GM18870 (cell line): ENCODE data around the gene LRRC1.
A peak's percentile ranks its signal among the peaks of the same experiment; 100 is the strongest.

ENCODE experiments used
- ATAC-seq: cut with Tn5 transposase; IDR thresholded peaks from one replicate; pipeline ENCODE4 v1.9.1; 2021; ENCODE audit warnings: moderate library complexity; ENCODE audit not compliant: unreplicated experiment

LRRC1 gene

DNA sequence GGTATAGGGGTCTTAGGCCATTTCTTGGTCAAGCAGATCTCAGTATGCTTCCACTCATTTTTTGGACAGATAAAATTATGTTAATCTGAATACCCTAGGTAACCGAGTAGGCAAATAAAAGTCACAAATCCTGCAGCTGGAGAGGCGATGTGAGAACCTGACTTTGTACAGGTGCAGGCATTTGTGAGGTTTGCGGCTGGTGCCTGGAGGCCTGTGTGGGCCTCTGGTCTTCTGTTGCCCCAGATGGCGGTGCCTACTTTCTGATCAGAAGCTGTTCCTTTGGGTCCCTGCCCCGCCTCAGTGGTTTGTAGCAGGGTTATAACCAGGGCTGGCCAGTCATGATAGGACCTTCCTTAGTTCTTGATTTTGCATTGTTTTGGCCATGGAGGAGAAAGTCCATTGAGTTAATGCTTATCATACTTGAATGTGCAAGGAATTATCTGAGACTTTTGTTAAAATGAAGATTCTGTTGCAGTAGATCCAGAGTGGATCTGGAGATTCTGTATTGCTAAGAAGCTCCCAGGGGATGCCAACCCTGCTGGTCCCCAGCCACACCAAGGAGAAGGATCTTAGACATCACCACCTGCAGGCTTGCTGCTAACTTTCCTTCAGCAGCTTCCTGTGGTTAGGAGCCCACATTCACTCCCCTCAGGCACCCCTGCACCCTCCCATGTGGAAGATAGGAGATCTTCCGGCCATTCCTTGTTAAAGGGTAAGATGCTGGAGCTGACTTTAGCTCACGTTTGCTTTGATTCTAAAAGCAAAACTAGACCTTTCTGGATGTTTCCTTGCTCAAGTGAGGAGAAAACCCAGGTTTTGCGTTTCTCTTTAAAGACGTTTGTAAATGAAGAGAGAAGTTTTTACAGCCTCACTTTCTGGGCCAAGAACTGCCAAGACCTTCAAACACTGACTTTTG is 50.7 kb downstream of the LRRC1 start:
- ATAC-seq, result no peak

DNA sequence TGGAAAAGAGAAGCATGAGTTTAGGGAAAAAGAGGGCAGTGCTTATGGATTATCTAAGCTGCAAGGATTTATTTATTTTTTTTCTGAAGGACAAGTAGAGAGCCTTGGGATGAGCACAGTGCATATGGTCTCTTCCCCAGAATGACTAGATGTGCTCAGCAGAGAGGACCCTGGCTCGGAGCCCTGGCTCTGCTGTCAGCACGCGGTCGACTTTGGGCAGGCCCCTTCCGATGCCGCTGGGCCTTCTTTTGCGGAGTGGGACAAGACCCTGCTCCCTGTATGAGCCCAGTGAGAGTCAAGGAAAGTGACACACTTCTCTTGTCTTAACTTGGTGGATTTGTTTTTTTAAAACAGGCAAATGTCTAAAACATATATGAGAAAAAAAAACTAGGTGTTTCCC is 51.4 kb downstream of the LRRC1 start:
- no peak for ATAC-seq

DNA sequence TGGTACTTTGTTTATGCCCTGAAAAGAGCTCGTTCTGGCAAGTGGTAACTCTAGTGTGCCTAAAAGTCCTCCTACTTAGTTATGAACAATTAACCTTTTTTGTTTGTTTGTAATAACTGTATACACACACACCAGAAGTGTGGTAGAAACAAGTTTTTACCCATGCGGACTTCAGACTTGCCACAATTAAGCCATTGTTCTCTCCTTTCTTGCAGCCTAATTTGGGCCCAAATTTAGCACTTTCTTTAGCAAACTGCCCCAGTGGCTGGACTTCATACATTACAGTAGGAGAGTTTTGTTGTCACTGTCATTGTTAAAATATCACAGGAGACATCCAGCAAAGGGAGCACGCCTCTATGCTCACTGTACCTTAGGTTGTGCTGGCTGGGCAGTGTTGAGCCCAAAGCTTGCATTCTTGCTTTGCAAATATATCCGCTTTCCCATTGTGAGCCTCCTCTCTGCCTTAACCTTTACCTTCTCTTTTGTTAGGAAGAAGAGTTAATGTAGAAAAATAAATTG is 53.0 kb downstream of the LRRC1 start:
- ATAC-seq, result no peak

DNA sequence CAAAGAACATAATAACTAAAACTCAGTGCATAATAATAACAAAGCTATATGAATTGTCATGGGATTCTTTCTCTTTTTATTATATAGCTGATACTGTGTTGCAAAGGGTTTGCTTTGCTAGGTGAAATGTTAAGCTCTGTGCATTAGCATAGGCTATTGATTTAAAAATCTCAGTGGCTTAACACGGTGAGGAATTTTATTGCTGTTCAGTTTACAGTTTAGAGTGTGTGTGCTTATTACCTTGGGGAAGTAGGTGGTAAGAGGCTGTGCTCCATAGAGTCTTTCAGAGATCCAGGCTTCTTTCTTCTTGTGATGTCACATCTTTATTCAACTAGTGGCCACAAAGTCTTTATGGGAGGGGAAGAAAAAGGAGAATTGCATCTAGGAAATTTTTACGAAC is 55.7 kb downstream of the LRRC1 start:
- ATAC-seq, result no peak

DNA sequence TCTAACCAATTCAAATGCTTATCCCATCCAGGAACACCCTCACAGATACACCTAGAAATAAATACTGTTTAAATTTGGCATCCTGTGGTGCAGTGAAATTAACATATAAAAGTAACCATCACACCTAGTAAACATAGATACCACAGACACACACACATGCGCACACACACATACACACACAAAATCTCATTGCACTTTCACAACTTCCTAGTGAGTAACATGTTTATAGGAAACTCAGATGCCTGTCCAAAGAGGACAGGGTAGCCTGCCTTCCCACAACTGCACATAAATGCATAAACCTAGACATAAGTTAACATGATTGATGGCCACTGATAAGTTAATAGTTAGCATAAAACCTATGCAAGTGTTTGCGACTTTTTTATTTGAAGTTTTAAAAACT is 56.8 kb downstream of the LRRC1 start:
- ATAC-seq, result no peak

DNA sequence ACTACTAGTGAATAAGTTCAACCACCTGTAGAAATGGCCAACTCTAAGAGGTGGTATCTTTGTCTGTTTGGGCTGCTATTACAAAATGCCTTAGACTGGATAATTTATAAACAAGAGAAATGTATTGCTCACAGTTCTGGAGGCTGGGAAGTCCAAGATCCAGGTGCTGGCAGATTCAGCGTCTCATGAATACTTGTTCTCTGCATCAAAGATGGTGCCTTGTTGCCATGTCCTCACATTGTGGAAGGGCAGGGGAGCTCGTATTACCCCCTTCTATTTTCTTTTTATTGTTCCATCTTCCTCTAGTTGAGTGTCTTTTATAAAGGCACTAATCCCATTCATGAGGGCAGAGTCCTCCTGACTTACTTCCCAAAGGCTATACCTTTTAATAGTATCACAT is 58.0 kb downstream of the LRRC1 start:
- no peak for ATAC-seq

DNA sequence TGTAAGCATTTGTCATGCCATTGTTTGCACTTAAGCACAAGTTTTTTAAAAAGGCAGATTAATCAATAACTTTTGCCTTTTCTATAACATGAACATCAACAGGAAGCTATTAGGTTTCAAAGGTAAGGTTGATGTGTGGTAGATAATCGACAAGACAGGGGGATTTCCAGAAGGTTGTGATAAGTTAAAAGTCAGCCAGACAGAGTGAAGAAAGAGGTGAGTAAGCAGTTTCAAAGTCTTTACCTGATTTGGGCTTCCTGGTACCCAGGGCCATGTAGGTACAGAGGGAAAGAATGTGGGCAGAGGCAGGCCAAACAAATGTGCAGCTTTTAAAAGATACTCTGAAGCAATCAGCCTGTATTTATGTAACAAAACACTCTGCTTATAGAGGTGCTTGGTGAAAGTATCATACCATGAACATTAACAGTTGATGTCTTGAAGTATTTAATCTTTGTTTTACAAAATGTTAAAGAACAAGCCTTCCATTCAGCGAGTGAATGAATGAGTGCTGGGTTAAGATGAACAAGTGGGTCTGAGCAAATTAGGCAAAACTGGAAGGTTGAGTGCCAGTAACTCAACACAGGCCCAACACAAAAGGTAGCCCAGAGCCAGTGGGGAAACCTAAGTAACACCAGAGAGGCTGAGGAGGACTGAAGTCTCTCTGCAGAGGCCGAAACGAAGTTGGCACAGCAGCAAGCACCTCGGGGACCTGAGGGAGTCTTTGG is 60.2 kb downstream of the LRRC1 start:
- ATAC-seq, result peak; percentile 97

DNA sequence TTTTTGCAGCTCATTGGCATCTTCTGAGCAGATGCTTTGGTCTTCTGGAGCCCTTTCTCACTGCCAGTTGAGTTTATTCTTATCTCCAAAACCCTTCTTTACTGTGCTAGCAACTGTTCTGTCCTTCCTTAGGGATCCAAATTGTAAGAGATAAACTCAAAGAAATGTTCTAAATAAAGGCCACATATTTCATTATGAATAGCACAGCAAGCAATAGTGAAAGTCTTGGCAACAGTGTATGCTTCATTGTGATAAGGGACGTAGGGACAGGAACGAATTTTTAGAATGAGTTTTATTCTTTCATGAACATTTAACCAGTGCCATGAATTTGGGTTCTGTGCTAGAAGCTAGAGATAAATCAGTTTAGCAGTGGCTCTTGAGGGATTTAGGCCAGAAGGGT is 61.1 kb downstream of the LRRC1 start:
- no peak for ATAC-seq

DNA sequence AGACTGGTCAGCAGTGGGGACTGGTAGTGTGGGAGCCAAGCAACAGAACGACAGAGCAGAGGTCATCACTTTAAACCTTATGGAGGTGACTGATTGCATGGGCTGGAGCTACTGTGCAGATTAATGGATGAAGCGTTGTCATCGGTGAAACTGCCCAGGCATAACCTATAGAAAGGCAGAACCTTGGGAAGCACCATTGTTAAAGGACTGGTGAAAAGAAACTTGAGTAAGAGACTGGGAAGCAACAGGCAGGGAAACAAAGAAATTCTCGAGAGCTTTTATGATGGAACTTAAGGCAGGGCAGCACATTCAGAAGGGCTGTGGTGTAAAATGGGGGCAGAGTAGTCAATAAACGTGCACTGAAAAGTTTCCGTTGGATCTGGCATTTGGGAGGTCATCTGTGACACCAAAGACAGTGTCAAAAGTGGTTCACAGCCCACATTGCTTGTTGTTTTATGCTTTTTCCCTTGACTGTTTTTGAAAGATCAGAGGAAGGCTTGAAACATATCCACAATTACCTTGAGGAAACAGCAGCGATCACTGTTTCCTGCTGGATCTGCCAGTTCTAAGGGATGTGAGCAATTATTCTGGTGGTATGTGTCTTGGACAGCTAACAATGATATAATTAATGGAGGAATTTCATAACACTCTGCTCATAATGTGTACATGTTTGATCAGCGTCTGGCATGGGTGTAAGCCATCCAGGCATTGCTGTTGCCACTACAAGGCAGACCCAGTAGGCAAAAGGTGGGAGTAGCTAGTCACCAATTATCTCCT is 62.7 kb downstream of the LRRC1 start:
- no peak for ATAC-seq

DNA sequence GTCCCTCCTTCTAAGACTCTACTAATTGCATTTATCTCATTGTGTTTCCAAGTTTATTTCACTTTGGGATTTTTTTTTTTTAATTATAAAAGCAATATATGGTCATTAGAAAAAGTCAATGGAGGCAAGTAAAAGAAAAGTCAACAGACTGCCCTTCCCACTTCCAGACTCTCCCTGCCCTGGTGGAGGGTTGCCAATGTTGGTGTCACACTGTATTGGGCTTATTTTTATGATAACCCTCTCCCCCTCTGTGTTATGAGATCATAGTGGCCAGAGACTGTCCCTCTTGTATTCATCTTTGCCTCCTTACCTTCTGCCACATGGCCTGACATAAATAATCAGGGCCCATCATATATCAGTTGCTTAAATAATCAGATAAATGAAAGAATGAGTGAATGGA is 63.4 kb downstream of the LRRC1 start:
- no peak for ATAC-seq

DNA sequence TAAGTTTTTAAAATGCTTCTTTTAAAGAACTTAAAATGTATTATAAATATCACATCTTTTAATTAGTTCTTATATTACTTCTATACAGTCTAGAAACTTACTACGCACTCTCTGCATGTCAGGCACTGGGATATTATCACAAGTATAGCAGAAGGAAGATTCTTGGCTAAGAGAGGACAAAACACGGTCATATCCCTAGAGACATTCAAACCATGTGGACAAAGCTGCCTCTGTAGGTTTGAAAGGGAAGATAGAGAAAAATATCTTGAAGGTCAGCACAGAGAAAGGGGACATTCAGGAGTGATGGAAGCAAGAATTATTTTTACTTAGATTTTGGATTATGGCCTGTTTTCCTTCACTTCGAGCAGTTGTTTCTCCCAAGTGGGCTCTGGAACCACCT is 64.1 kb downstream of the LRRC1 start:
- no peak for ATAC-seq

DNA sequence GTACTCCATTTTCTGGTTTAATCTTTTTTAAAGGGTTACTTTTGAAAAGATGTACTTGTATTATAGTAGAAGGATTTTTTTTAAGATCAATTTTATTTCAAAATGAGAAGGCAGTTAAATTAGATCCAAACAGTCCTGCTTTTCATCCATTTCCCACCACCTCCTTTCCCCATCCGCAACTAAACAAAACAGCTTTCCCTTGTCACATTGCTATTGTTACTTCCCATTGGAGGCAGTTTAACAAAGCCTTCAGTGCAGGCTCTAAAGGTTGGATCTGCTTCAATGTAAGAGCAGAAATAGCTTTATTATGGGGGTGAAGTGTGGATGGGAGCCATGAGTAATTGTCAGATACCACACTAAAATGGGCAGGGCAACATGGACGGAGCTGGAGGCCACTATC is 65.7 kb downstream of the LRRC1 start:
- no peak for ATAC-seq

DNA sequence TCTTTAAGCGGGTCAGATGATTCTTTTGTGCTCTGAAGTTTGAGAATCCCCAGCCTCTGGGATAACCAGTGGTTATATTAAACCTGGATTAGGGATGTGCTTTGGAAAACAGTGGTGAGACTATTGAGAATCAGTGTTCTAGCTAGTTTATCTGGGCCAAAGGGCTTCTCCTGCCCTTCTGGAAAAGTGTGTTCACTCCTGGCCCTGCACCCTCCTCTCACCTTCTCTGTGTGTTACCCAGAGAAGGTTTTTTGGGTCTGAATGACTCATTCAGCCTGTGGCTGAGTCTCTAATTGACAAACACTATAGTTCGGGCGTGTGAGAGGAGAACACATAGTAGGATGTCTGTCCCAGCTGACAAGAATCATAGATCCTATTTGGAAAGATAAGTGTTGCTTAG is 66.7 kb downstream of the LRRC1 start:
- no peak for ATAC-seq

DNA sequence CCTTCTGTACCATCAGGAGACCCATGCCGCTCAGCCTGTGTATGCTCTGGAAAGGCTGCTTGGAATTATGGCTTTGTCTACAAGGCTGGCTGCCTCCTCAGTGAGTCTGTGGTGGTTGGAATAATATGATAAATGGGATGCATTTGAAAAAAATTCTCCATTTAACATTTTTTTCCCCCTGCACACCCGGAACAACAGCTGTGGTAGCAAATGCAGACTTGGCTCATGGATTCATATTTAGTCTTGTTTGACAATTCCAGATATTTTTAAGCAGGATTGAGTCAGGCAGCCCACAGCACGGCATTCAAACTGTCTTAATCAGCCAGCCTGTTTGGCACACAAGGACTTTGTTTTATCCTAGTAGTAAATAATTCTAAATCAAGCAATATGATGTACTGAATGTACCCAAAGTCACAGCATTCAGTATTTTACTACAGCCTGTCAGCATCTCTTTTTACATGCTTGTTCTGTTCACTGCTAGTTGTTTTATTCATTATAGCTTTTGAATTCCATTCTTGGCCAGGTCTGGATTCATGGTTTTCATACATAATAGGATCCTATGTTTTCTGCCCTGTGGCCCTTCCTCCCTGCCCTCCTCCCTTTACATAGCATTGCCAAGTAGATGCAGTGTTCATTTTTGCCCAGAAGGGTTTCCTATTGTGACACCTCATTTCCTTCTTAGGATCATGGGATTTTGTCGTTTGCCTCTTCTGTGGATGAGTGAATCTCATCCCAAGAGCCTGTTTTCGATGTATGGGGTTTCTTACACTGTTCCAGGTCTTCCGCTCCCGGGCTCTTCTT is 68.1 kb downstream of the LRRC1 start:
- no peak for ATAC-seq

DNA sequence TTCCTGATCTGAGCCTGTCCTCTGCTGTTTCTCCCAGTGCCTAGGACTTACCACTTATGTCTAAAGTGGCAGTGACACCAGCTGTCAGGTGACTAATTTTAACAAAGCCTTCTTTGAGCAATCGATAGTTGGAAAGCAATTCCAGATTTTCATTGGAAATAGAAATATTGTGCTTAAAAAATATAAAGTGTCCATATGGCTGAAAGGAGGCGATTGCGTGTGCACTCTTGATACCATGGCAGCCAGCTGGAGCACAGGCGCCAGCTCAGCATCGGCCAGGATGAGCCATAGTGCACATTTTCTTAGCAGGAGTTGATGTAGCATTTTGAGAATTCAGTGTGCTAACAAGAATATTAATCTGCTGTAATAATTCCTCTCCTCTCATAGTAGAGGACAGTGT is 70.0 kb downstream of the LRRC1 start:
- no peak for ATAC-seq

DNA sequence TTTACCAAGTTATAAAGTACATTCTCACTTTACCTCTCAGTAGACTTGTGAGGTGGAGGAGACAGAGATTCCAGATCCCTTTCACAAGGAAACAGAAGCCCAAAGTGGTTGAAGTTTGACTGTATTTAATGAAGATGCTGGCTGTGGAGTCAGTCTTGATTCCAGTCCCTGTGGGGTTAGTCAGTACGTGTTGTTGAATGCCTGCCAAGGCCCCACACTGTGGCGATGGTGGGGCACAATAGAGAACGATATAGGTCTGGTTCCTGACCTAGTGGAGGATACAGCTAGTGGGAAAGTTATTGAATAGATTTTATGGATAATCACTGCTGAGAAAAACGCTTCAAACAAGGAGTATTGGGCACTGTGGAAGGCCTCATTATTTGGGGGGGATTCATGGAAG is 71.4 kb downstream of the LRRC1 start:
- ATAC-seq, result no peak

DNA sequence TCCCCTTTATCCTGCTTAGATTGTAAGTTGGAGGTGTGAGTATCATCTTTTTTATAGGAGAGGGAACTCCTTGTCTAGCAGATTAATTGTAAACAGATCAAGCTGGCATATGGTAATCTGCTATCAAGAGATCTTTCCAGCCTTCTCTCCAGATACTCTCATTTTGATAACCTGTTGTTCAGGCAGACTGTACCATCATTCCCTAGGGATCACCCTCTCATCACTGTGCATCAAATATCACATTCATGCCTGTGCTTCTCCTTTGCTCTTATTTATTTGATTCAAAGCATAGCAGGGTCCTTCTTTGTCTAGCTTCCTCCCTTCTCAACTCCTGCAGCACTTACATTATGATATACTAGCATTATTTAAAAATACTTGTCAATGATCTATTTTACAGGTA is 73.8 kb downstream of the LRRC1 start:
- ATAC-seq, result no peak

DNA sequence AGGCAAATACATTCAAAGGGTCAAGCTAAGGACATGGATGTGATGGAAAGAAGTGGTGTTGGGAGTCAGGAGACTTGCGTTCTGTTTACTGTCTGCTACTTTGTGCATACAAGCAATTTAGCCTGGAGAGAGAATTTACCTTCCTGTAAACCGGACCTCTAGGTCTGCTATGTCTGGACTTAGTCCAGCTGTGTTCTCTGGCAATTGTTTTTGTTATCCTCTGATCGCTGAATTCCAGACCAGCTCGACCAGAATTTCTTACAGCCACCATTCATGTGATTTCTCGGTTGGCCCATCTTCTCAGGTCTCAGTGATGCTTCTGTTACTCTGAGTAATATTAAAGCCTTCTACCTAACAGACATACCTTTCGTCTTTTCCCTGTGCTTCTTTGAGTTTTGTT is 75.2 kb downstream of the LRRC1 start:
- ATAC-seq, result no peak

DNA sequence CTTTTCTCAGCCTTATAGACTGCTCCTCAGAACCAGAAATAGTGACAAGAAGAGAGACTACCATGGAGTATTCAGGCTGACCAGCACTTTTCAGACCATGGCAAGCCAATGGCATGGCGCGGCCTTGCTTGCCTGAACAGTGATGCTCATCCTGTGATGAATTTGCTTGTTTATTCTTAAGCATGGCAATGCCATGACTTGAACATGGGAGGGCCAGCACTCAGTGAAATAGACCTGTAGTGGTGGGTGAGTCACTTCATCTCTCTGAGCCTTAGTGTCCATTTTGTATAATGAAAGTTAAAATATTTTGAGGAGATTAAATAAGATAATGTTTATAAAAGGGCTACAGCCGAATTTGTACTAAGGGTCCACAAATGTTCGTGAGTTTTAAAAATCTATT is 79.1 kb downstream of the LRRC1 start:
- no peak for ATAC-seq

DNA sequence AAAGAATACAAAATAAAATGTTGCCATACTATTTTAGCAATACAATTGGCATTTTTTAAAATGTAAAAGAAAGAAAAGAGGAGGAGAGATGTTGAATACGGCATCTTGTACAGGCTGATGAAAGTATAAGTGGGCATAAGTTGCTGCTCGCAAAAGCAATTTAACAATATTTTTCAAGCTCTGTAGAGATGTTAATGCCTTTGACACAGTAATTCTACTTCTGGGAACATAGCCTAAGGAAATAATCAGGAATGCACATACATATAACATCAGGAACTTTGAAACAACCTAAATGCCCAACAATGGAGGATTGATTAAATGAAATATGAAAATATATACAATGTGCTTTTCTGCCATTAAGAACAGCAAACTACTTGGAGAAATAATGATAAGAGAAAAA is 80.2 kb downstream of the LRRC1 start:
- no peak for ATAC-seq

DNA sequence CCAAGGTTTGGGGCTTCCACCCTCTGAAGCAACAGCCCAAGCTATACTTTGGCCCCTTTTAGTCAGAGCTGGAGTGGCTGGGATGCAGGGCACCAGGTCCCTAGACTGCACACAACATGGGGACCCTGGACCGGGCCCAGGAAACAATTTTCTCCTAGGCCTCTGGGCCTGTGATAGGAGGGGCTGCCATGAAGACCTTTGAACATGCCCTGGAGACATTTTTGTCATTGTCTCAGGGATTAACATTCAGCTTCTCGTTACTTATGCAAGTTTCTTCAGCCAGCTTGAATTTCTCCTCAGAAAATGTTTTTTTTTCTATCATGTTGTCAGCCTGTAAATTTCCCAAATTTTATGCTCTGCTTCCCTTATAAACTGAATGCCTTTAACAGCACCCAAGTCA is 82.3 kb downstream of the LRRC1 start:
- no peak for ATAC-seq
